Right forelimb (tissue), 1 donor: ENCODE data around the gene SLC25A19.
"Not testable (repeated sequence)": the region's sequence is repeated elsewhere in the genome, so short reads cannot be mapped to it uniquely, and the experiment has no call there.

Experiments
- DNase-seq: peaks from one replicate; pipeline ENCODE4 v3.0.0-alpha.2; 2018

Gene SLC25A19

GRCh38 chr17:75301049-75301448 is 11.8 kb upstream of the SLC25A19 start:
- no peak for DNase-seq

GRCh38 chr17:75300280-75300679 is 11.0 kb upstream of the SLC25A19 start:
- no peak for DNase-seq

- no peak for DNase-seq
Measured at GRCh38 chr17:75295201-75296158, 6.2 kb upstream of the SLC25A19 start.

- DNase-seq, result not testable (repeated sequence)
Measured at GRCh38 chr17:75292810-75293448, 3.7 kb upstream of the SLC25A19 start.

GRCh38 chr17:75289832-75290337 is 652 bp upstream of the SLC25A19 start:
- no peak for DNase-seq

GRCh38 chr17:75288770-75289114 is 491 bp downstream of the SLC25A19 start:
- DNase-seq, result no peak

GRCh38 chr17:75288359-75288758 is 874 bp downstream of the SLC25A19 start:
- no peak for DNase-seq

GRCh38 chr17:75287221-75287620 is 2.0 kb downstream of the SLC25A19 start:
- no peak for DNase-seq

- no peak for DNase-seq
Measured at GRCh38 chr17:75285123-75285522, 4.1 kb downstream of the SLC25A19 start.

- not testable (repeated sequence) for DNase-seq
Measured at GRCh38 chr17:75280189-75280588, 9.0 kb downstream of the SLC25A19 start.

- no peak for DNase-seq
Measured at GRCh38 chr17:75277664-75278071, 11.6 kb downstream of the SLC25A19 start.

- DNase-seq, result no peak
Measured at GRCh38 chr17:75273977-75274708, 15.1 kb downstream of the SLC25A19 start.

- DNase-seq, result no peak
Measured at GRCh38 chr17:75272848-75273184, 16.4 kb downstream of the SLC25A19 start.

GRCh38 chr17:75271955-75272847 is 17.0 kb downstream of the SLC25A19 start:
- DNase-seq, result no peak

GRCh38 chr17:75271233-75271954 is 17.8 kb downstream of the SLC25A19 start:
- peak; percentile 88 for DNase-seq

- no peak for DNase-seq
Measured at GRCh38 chr17:75270966-75271232, 18.3 kb downstream of the SLC25A19 start, which contains the start of gene MIF4GD. Gene MIF4GD, minus strand, starts transcription at chr17:75271231. Its CDS starts 1,036 bp downstream, at chr17:75270195.

GRCh38 chr17:75270218-75270965 is 18.8 kb downstream of the SLC25A19 start:
- DNase-seq, result peak; percentile 79

- DNase-seq, result no peak
Measured at GRCh38 chr17:75269844-75270217, 19.4 kb downstream of the SLC25A19 start.

- no peak for DNase-seq
Measured at GRCh38 chr17:75267411-75268232, 21.6 kb downstream of the SLC25A19 start.

- DNase-seq, result no peak
Measured at GRCh38 chr17:75267153-75267410, 22.2 kb downstream of the SLC25A19 start.
